H9 (cell line): ENCODE data around the gene EEIG2. TPM values are rescaled to one million over a fixed set of nuclear protein-coding genes. Genes with fewer than 3 reads are reported as not detected.

ENCODE experiments used
- DNase-seq: peaks from one replicate; pipeline ENCODE4 v3.0.0-alpha.2; 2017
- H2AFZ ChIP-seq: one replicate; pipeline ENCODE4 v1.6.1; 2013; ENCODE audit warnings: mild to moderate bottlenecking, low read length, control low read depth, moderate library complexity
- H2AK5ac ChIP-seq: 2 replicates; pipeline ENCODE4 v1.6.1; 2013; ENCODE audit warnings: low read length, control low read depth, mixed read lengths; ENCODE audit not compliant: insufficient read length
- H2BK120ac ChIP-seq: one replicate; pipeline ENCODE4 v1.6.1; 2013; ENCODE audit warnings: low read depth, mild to moderate bottlenecking, low read length, control low read depth, inconsistent platforms; ENCODE audit not compliant: poor library complexity, severe bottlenecking
- H2BK12ac ChIP-seq: 2 replicates; pipeline ENCODE4 v1.6.1; 2013; ENCODE audit warnings: low read length, control low read depth, mixed read lengths, low read depth; ENCODE audit not compliant: insufficient read length
- H2BK15ac ChIP-seq: 2 replicates; pipeline ENCODE4 v1.6.1; 2013; ENCODE audit warnings: low read depth, low read length, control low read depth
- H2BK20ac ChIP-seq: one replicate; pipeline ENCODE4 v1.6.1; 2013; ENCODE audit warnings: low read depth, mild to moderate bottlenecking, low read length, control low read depth, inconsistent platforms; ENCODE audit not compliant: poor library complexity, severe bottlenecking
- H2BK5ac ChIP-seq: 2 replicates; pipeline ENCODE4 v1.6.1; 2013; ENCODE audit warnings: low read length, control low read depth, mixed read lengths; ENCODE audit not compliant: insufficient read length
- H3K14ac ChIP-seq: 2 replicates; pipeline ENCODE4 v1.6.1; 2013; ENCODE audit warnings: low read length, control low read depth; ENCODE audit not compliant: insufficient read depth
- H3K18ac ChIP-seq: 2 replicates; pipeline ENCODE4 v1.6.1; 2013; ENCODE audit warnings: low read depth, mild to moderate bottlenecking, mixed read lengths, low read length, control low read depth; ENCODE audit not compliant: insufficient read length
- H3K23ac ChIP-seq: 2 replicates; pipeline ENCODE4 v1.6.1; 2013; ENCODE audit warnings: low read length, control low read depth, mixed read lengths, low read depth; ENCODE audit not compliant: insufficient read length
- H3K23me2 ChIP-seq: 2 replicates; pipeline ENCODE4 v1.6.1; 2013; ENCODE audit warnings: low read depth, mild to moderate bottlenecking, mixed read lengths, low read length, control low read depth; ENCODE audit not compliant: insufficient read length, poor library complexity, severe bottlenecking
- H3K27ac ChIP-seq: 2 replicates; pipeline ENCODE4 v1.5.1; 2013; ENCODE audit warnings: low read length, control low read depth, mixed read lengths, low read depth; ENCODE audit not compliant: insufficient read length
- H3K27me3 ChIP-seq: 2 replicates; pipeline ENCODE4 v1.6.1; 2013; ENCODE audit warnings: low read length, control low read depth, inconsistent platforms; ENCODE audit not compliant: insufficient read depth
- H3K4ac ChIP-seq: 2 replicates; pipeline ENCODE4 v1.6.1; 2013; ENCODE audit warnings: low read depth, mild to moderate bottlenecking, control low read depth, inconsistent platforms, low read length, moderate library complexity
- H3K4me1 ChIP-seq: 2 replicates; pipeline ENCODE4 v1.6.1; 2013; ENCODE audit warnings: low read length, control low read depth, inconsistent platforms; ENCODE audit not compliant: insufficient read depth
- H3K4me2 ChIP-seq: 2 replicates; pipeline ENCODE4 v1.6.1; 2013; ENCODE audit warnings: low read length, control low read depth, mixed read lengths; ENCODE audit not compliant: insufficient read length, insufficient read depth
- H3K56ac ChIP-seq: 2 replicates; pipeline ENCODE4 v1.6.1; 2013; ENCODE audit warnings: low read depth, mild to moderate bottlenecking, mixed read lengths, low read length, control low read depth; ENCODE audit not compliant: insufficient read length
- H3K79me1 ChIP-seq: 2 replicates; pipeline ENCODE4 v1.6.1; 2013; ENCODE audit warnings: low read depth, mild to moderate bottlenecking, moderate library complexity, low read length, control low read depth, inconsistent platforms; ENCODE audit not compliant: insufficient read depth, poor library complexity, severe bottlenecking
- H3K79me2 ChIP-seq: 2 replicates; pipeline ENCODE4 v1.6.1; 2013; ENCODE audit warnings: low read length, control low read depth, inconsistent platforms; ENCODE audit not compliant: insufficient read depth
- H3K9ac ChIP-seq: 2 replicates; pipeline ENCODE4 v1.6.1; 2013; ENCODE audit warnings: low read length, control low read depth, mixed read lengths; ENCODE audit not compliant: insufficient read length; ENCODE audit errors: extremely low read depth
- H3K9me3 ChIP-seq: one replicate; pipeline ENCODE4 v1.6.1; 2013; ENCODE audit warnings: low read depth, low read length, inconsistent platforms; ENCODE audit not compliant: control insufficient read depth
- H3T11ph ChIP-seq: one replicate; pipeline ENCODE4 v1.6.1; 2013; ENCODE audit warnings: mild to moderate bottlenecking, low read length, control low read depth, inconsistent platforms
- H4K20me1 ChIP-seq: one replicate; pipeline ENCODE4 v1.6.1; 2013; ENCODE audit not compliant: control insufficient read depth, insufficient read length, insufficient read depth
- H4K5ac ChIP-seq: 2 replicates; pipeline ENCODE4 v1.6.1; 2013; ENCODE audit warnings: low read depth, mild to moderate bottlenecking, mixed read lengths, low read length, control low read depth; ENCODE audit not compliant: insufficient read length
- H4K8ac ChIP-seq: replicated peaks from 2 replicates; pipeline ENCODE4 v1.6.1; 2013; ENCODE audit warnings: low read length, control low read depth, mixed read lengths, low read depth; ENCODE audit not compliant: insufficient read length
- H4K91ac ChIP-seq: 2 replicates; pipeline ENCODE4 v1.6.1; 2013; ENCODE audit warnings: low read depth, mild to moderate bottlenecking, moderate library complexity, mixed read lengths, low read length, control low read depth; ENCODE audit not compliant: insufficient read length
- H3K27ac Mint-ChIP-seq, 3 experiments: 2 replicates in 2 of 3; 3 replicates in 1 of 3; pipeline ENCODE4 v1.8.0; 2020 to 2021; ENCODE audit warnings: mixed read lengths in 3 of 3, mild to moderate bottlenecking in 1 of 3, moderate library complexity in 1 of 3
- H3K27me3 Mint-ChIP-seq: 2 replicates; pipeline ENCODE4 v1.8.0; 2021; ENCODE audit warnings: low read depth, mild to moderate bottlenecking, moderate library complexity, mixed read lengths
- H3K36me3 Mint-ChIP-seq, 3 experiments: 2 replicates in 2 of 3; 3 replicates in 1 of 3; pipeline ENCODE4 v1.8.0; 2020 to 2021; ENCODE audit warnings: low read depth in 3 of 3, mixed read lengths in 3 of 3; ENCODE audit not compliant: insufficient read depth in 1 of 3
- H3K4me1 Mint-ChIP-seq, 2 experiments: 2 replicates each; pipeline ENCODE4 v1.8.0; 2020; ENCODE audit warnings: mixed read lengths in 2 of 2
- H3K4me3 Mint-ChIP-seq, 2 experiments: 2 replicates in 1 of 2; 3 replicates in 1 of 2; pipeline ENCODE4 v1.8.0; 2020 to 2021; ENCODE audit warnings: mild to moderate bottlenecking in 2 of 2, mixed read lengths in 2 of 2, moderate library complexity in 1 of 2
- H3K9me3 Mint-ChIP-seq, 2 experiments: 2 replicates in 1 of 2; 3 replicates in 1 of 2; pipeline ENCODE4 v1.8.0; 2020; ENCODE audit warnings: mild to moderate bottlenecking in 2 of 2, mixed read lengths in 2 of 2, moderate library complexity in 1 of 2
- CTCF ChIP-seq: fragments of 200-600 bp; sonication (generic); conservative IDR thresholded peaks from 3 replicates; pipeline ENCODE4 v1.8.0; 2021; ENCODE audit warnings: antibody characterized with exemption, mild to moderate bottlenecking
- WGBS: extraction: QIAGEN DNeasy Blood & Tissue Kit; methylation state at CpG from one replicate; pipeline ENCODE4 v1.1.7; 2013; ENCODE audit warnings: missing lambda C conversion rate, low lambda C conversion rate, mixed read lengths; ENCODE audit not compliant: insufficient read length; ENCODE audit errors: extremely low coverage; 5-methylcytosine and 5-hydroxymethylcytosine counted together
- total RNA-seq: library from RNA; stranded (reverse); gene quantifications from 2 replicates; pipeline ENCODE4 v1.2.1, GENCODE V29; 2021

EEIG2 gene
- total RNA-seq, 1 experiment from 2014 or later = 17.0 TPM

GRCh38 chr1:108551137-108551862, 8.6 kb upstream of the EEIG2 start:
- H2BK5ac ChIP-seq = no peak overlapping the region
- Mint-ChIP-seq H3K36me3 (no peaks in the 10 kb centered on the region), H3K9me3 (peaks cover 2 to 4% of the 10 kb centered on the region in 2 experiments; a peak in 3 of 5 replicates), H3K4me1 (peaks cover 3 to 4% of the 10 kb centered on the region in 2 experiments; a peak in 2 of 4 replicates), H3K4me3 (no peak overlapping the region), H3K27me3 (no peaks in the 10 kb centered on the region), H3K27ac (peak overlapping the region in 1 of 3 experiments; percentile 70; a peak in 1 of 7 replicates)
- H3K9ac ChIP-seq = no peak overlapping the region
- H3K4me1 ChIP-seq = no peaks in the 10 kb centered on the region
- H2BK15ac ChIP-seq = no peak overlapping the region
- no peak overlapping the region for H3T11ph ChIP-seq
- H2AK5ac ChIP-seq = no peak overlapping the region
- no peak overlapping the region for H3K4me2 ChIP-seq
- H3K18ac ChIP-seq = no peak overlapping the region
- no peak overlapping the region for H3K56ac ChIP-seq
- H3K79me2 ChIP-seq = no peaks in the 10 kb centered on the region
- no peak overlapping the region for H2BK120ac ChIP-seq
- no peak overlapping the region for H4K5ac ChIP-seq
- H2AFZ ChIP-seq = no peak overlapping the region
- no peaks in the 10 kb centered on the region for H3K27me3 ChIP-seq
- no peaks in the 10 kb centered on the region for H3K79me1 ChIP-seq
- no peak overlapping the region for H4K8ac ChIP-seq
- H3K9me3 ChIP-seq = no peaks in the 10 kb centered on the region
- no peak overlapping the region for H2BK12ac ChIP-seq
- no peak for DNase-seq
- no peaks in the 10 kb centered on the region for H3K23me2 ChIP-seq
- no peak overlapping the region for H3K23ac ChIP-seq
- TF ChIP-seq CTCF = no peak
- H3K14ac ChIP-seq = no peak overlapping the region
- H4K91ac ChIP-seq = no peak overlapping the region
- no CpG with 5 or more reads among the region's 2 CpGs for WGBS
- H2BK20ac ChIP-seq = no peak overlapping the region
- H3K4ac ChIP-seq = no peak overlapping the region
- H4K20me1 ChIP-seq = no peaks in the 10 kb centered on the region
- no peak overlapping the region for H3K27ac ChIP-seq
